Smooth muscle cell (in vitro differentiated cells): Measurements from ENCODE around the gene FBXO3. TPM values are rescaled to one million over a fixed set of nuclear protein-coding genes. Genes with fewer than 3 reads are reported as not detected.

ENCODE experiments used
- DNase-seq: peaks from one replicate; lab custom pipeline; 2025; ENCODE audit not compliant: unreplicated experiment; lab: John Stamatoyannopoulos, UW
- H2AFZ ChIP-seq: fragments of 200-600 bp; sonication (generic); 2 replicates; pipeline ENCODE4 v1.6.0; 2016; ENCODE audit warnings: antibody characterized with exemption, low read depth, mild to moderate bottlenecking
- H3F3A ChIP-seq: fragments of 200-600 bp; sonication (generic); 2 replicates; pipeline ENCODE4 v1.6.0; 2017; ENCODE audit warnings: antibody characterized with exemption, low read depth
- H3K27ac ChIP-seq: fragments of 200-600 bp; sonication (generic); 2 replicates; pipeline ENCODE4 v1.5.1; 2016; ENCODE audit warnings: low read depth, mild to moderate bottlenecking
- H3K27me3 ChIP-seq: fragments of 200-600 bp; sonication (generic); 2 replicates; pipeline ENCODE4 v1.6.1; 2016; ENCODE audit warnings: low read depth, mild to moderate bottlenecking
- H3K36me3 ChIP-seq: fragments of 200-600 bp; sonication (generic); 2 replicates; pipeline ENCODE4 v1.5.1; 2016; ENCODE audit warnings: low read depth
- H3K4me1 ChIP-seq: fragments of 200-600 bp; sonication (generic); 2 replicates; pipeline ENCODE4 v1.5.1; 2016; ENCODE audit warnings: low read depth
- H3K4me2 ChIP-seq: fragments of 200-600 bp; sonication (generic); 2 replicates; pipeline ENCODE4 v1.6.0; 2016; ENCODE audit warnings: mild to moderate bottlenecking
- H3K4me3 ChIP-seq: fragments of 200-600 bp; sonication (generic); 2 replicates; pipeline ENCODE4 v1.5.1; 2016; ENCODE audit warnings: mild to moderate bottlenecking
- H3K79me2 ChIP-seq: fragments of 200-600 bp; sonication (generic); 2 replicates; pipeline ENCODE4 v1.6.0; 2016; ENCODE audit warnings: low read depth, mild to moderate bottlenecking
- H3K9ac ChIP-seq: fragments of 200-600 bp; sonication (generic); 2 replicates; pipeline ENCODE4 v1.6.0; 2016; ENCODE audit warnings: low read depth
- H3K9me3 ChIP-seq: fragments of 200-600 bp; sonication (generic); replicated peaks from 2 replicates; pipeline ENCODE4 v1.5.1; 2016; ENCODE audit warnings: low read depth
- H4K20me1 ChIP-seq: fragments of 200-600 bp; sonication (generic); 2 replicates; pipeline ENCODE4 v1.6.0; 2016; ENCODE audit warnings: low read depth
- WGBS: methylation state at CpG from one replicate; pipeline ENCODE4 v1.1.7; 2016; ENCODE audit warnings: low lambda C conversion rate; 5-methylcytosine and 5-hydroxymethylcytosine counted together
- polyA plus RNA-seq: library from polyadenylated mRNA; unstranded; fragments of >200 nt; fragmentation: Nextera tagmentation; extraction: Ambion mirVana; gene quantifications from 2 replicates; pipeline ENCODE4 v1.2.1, GENCODE V29; 2016
- total RNA-seq: library from RNA; depleted of rRNA; stranded (reverse); fragments of >200 nt; gene quantifications from 2 replicates; pipeline ENCODE4 v1.2.3, GENCODE V29; 2014
- TF ChIP-seq, protein P1 (sequence below): fragments of 200-600 bp; sonication (generic); IDR thresholded peaks from 2 replicates; pipeline ENCODE4 v1.5.1; 2017; ENCODE audit warnings: borderline replicate concordance, mild to moderate bottlenecking, antibody characterized with exemption; ENCODE audit not compliant: insufficient read depth, poor library complexity, severe bottlenecking

The FBXO3 gene
- total and polyA plus RNA-seq, 2 experiments from 2014 or later, result 28.8 to 63.6 TPM

DNA sequence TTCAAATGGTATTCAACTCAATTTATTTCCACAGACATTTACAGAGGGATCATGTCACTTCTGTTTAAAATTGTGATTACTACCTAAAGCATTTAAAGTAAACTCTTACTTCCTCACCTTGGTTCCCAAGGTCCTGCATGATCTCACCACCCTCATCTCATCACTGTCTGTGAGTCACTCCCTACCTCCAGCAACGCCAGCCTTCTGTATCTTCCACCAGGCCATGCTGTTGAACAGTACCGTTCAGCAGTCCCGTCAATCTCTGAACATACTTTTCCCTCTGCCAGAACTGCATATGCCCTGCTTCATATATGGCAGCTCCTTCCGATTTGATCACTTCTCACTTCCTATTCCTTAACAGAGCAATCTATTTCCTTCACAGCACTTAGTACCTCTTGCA lies 2.0 kb downstream of the FBXO3 start:
- peaks cover 28% of the 10 kb centered on the region for H3K79me2 ChIP-seq
- H3K9ac ChIP-seq, result peak overlapping the region; percentile 14
- H3K4me2 ChIP-seq, result peak overlapping the region; percentile 100
- 72% methylated on average over 4 of the region's 4 CpGs for WGBS
- no peaks in the 10 kb centered on the region for H3F3A ChIP-seq
- H3K4me3 ChIP-seq, result no peak overlapping the region
- H3K27me3 ChIP-seq, result no peaks in the 10 kb centered on the region
- DNase-seq, result no peak
- H3K27ac ChIP-seq, result peak overlapping the region; percentile 81
- peaks cover 6% of the 10 kb centered on the region for H3K36me3 ChIP-seq
- TF ChIP-seq, protein P1, sequence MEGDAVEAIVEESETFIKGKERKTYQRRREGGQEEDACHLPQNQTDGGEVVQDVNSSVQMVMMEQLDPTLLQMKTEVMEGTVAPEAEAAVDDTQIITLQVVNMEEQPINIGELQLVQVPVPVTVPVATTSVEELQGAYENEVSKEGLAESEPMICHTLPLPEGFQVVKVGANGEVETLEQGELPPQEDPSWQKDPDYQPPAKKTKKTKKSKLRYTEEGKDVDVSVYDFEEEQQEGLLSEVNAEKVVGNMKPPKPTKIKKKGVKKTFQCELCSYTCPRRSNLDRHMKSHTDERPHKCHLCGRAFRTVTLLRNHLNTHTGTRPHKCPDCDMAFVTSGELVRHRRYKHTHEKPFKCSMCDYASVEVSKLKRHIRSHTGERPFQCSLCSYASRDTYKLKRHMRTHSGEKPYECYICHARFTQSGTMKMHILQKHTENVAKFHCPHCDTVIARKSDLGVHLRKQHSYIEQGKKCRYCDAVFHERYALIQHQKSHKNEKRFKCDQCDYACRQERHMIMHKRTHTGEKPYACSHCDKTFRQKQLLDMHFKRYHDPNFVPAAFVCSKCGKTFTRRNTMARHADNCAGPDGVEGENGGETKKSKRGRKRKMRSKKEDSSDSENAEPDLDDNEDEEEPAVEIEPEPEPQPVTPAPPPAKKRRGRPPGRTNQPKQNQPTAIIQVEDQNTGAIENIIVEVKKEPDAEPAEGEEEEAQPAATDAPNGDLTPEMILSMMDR, result no peak
- H3K4me1 ChIP-seq, result no peaks in the 10 kb centered on the region
- no peaks in the 10 kb centered on the region for H3K9me3 ChIP-seq
- peaks cover 36% of the 10 kb centered on the region for H4K20me1 ChIP-seq
- H2AFZ ChIP-seq, result no peak overlapping the region

DNA sequence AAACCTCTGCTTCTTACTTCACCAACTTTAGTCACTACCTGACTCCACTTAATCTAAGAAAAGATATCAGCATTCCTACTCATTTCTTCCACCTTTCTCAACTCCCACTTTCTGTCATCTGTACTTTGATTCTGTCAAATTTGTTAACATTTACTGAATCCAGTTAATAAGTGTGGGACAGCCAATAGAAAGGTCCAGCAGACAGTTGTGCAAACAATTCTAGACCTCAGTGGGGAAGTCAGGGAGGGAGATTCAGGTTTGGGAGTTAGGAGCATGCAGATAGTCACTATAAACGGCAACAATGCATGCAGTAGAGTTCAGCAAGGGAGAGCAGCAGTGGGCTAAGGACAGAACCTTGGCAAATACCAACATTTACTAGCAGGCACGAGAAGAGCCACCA lies 4.1 kb downstream of the FBXO3 start:
- H3K27ac ChIP-seq, result peak overlapping the region; percentile 81
- WGBS, result 81% methylated on average over 2 of the region's 2 CpGs
- no peak for DNase-seq

DNA sequence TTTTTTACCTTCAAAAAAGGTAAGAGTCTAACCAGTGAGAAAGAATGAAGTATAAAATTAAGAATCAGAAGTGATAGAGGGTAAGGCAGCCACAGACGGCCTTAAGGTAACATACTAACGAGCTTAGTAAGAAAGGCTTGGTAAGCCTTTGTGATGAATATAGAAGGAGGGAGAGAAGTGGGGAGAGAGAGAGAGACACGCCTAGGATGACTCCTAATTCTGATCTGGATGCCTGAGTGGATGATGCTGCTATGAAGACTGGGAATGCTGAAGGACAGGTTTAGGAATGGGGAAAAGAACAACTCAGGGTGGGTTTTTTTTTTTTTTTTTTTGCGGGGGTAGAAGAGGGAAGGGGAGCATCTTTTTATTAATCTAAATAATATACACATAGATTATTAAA lies 4.8 kb downstream of the FBXO3 start:
- TF ChIP-seq, protein P1, result no peak
- WGBS, result 71% methylated on average over 4 of the region's 4 CpGs

More for the DNA sequence above, 4.1 kb downstream of the FBXO3 start:
- no peaks in the 10 kb centered on the region for H3K9me3 ChIP-seq
- peaks cover 11% of the 10 kb centered on the region for H3K36me3 ChIP-seq
- H3K79me2 ChIP-seq, result peaks cover 28% of the 10 kb centered on the region
- peak overlapping the region; percentile 48 for H3K9ac ChIP-seq
- no peak overlapping the region for H2AFZ ChIP-seq
- no peak overlapping the region for H3K4me3 ChIP-seq
- TF ChIP-seq, protein P1, result no peak
- H4K20me1 ChIP-seq, result peaks cover 36% of the 10 kb centered on the region
- no peaks in the 10 kb centered on the region for H3K4me1 ChIP-seq
- H3K27me3 ChIP-seq, result no peaks in the 10 kb centered on the region
- no peak overlapping the region for H3K4me2 ChIP-seq
- no peaks in the 10 kb centered on the region for H3F3A ChIP-seq

DNA sequence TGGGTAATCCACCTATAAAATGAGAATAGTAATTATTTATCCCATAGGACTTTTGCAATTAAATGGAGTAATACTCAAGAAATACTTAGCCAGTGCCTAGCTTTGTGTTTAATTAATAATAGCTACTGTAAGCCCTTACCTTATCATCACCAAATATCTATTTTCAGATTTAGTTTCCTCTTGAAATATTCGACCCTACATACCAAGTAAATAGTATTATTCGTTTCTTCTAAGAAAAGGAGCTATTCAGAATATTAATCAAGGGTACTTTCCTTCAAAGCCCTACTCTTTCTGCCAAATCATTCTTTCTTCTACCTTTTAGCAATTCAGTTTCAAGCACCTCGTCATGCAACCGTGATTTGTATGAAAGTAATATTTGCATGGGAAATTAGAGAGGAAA lies 6.7 kb downstream of the FBXO3 start:
- H3K4me3 ChIP-seq, result no peak overlapping the region
- peaks cover 20% of the 10 kb centered on the region for H3K79me2 ChIP-seq
- H4K20me1 ChIP-seq, result peaks cover 27% of the 10 kb centered on the region
- H3K4me1 ChIP-seq, result no peaks in the 10 kb centered on the region
- no peak for DNase-seq
- H3K9me3 ChIP-seq, result no peaks in the 10 kb centered on the region
- H3F3A ChIP-seq, result no peaks in the 10 kb centered on the region
- TF ChIP-seq, protein P1, result no peak
- no peaks in the 10 kb centered on the region for H3K27me3 ChIP-seq
- H3K4me2 ChIP-seq, result no peak overlapping the region
- no peak overlapping the region for H2AFZ ChIP-seq
- H3K36me3 ChIP-seq, result peaks cover 20% of the 10 kb centered on the region
- no peak overlapping the region for H3K9ac ChIP-seq
- WGBS, result 91% methylated on average over 4 of the region's 4 CpGs
- no peak overlapping the region for H3K27ac ChIP-seq

More for the DNA sequence above, 4.8 kb downstream of the FBXO3 start:
- Histone ChIP-seq H3K27me3 (no peaks in the 10 kb centered on the region), H3K4me1 (no peaks in the 10 kb centered on the region), H3K9me3 (no peaks in the 10 kb centered on the region), H4K20me1 (peaks cover 36% of the 10 kb centered on the region), H3K4me3 (no peak overlapping the region), H3K27ac (peak overlapping the region; percentile 81), H3K36me3 (peaks cover 16% of the 10 kb centered on the region), H3K79me2 (peaks cover 28% of the 10 kb centered on the region), H3F3A (no peaks in the 10 kb centered on the region), H3K4me2 (no peak overlapping the region), H3K9ac (peak overlapping the region; percentile 26), H2AFZ (no peak overlapping the region)
- no peak for DNase-seq
